ENCODE measurements around the gene TRIM52. TPM values are rescaled to one million over a fixed set of nuclear protein-coding genes. Genes with fewer than 3 reads are reported as not detected.
A peak's percentile ranks its signal among the peaks of the same experiment; 100 is the strongest.
"Not testable (repeated sequence)": the region's sequence is repeated elsewhere in the genome, so short reads cannot be mapped to it uniquely, and the experiment has no call there.

TRIM52 gene
- 10 to 100 TPM in 1 of 4 donors, 1 to 10 TPM in 3; 2.4 to 29.7 (median 7.2) TPM for polyA plus RNA-seq
- long read RNA-seq, donor 1, full-length matches to known transcripts: 59 of 59 reads
- long read RNA-seq, donor 1, partial matches to known transcripts: 0 of 59 reads
- long read RNA-seq, donor 1, other reads (novel, unspliced or antisense): 0 of 59 reads
- long read RNA-seq, donor 2, full-length matches to known transcripts: 12 of 12 reads
- long read RNA-seq, donor 2, partial matches to known transcripts: 0 of 12 reads
- long read RNA-seq, donor 2, other reads (novel, unspliced or antisense): 0 of 12 reads
- long read RNA-seq, donor 3, full-length matches to known transcripts: 41 of 41 reads
- long read RNA-seq, donor 3, partial matches to known transcripts: 0 of 41 reads
- long read RNA-seq, donor 3, other reads (novel, unspliced or antisense): 0 of 41 reads
- long read RNA-seq, donor 4: 0 reads
- long read RNA-seq, donor 5, full-length matches to known transcripts: 13 of 13 reads
- long read RNA-seq, donor 5, partial matches to known transcripts: 0 of 13 reads
- long read RNA-seq, donor 5, other reads (novel, unspliced or antisense): 0 of 13 reads
- long read RNA-seq, donor 6, full-length matches to known transcripts: 10 of 10 reads
- long read RNA-seq, donor 6, partial matches to known transcripts: 0 of 10 reads
- long read RNA-seq, donor 6, other reads (novel, unspliced or antisense): 0 of 10 reads
- long read RNA-seq, donor 7, full-length matches to known transcripts: 24 of 24 reads
- long read RNA-seq, donor 7, partial matches to known transcripts: 0 of 24 reads
- long read RNA-seq, donor 7, other reads (novel, unspliced or antisense): 0 of 24 reads
- long read RNA-seq, donor 8, full-length matches to known transcripts: 5 of 5 reads
- long read RNA-seq, donor 8, partial matches to known transcripts: 0 of 5 reads
- long read RNA-seq, donor 8, other reads (novel, unspliced or antisense): 0 of 5 reads
- long read RNA-seq, donor 9, full-length matches to known transcripts: 18 of 18 reads
- long read RNA-seq, donor 9, partial matches to known transcripts: 0 of 18 reads
- long read RNA-seq, donor 9, other reads (novel, unspliced or antisense): 0 of 18 reads
- long read RNA-seq, donor 10, full-length matches to known transcripts: 43 of 43 reads
- long read RNA-seq, donor 10, partial matches to known transcripts: 0 of 43 reads
- long read RNA-seq, donor 10, other reads (novel, unspliced or antisense): 0 of 43 reads

- Histone ChIP-seq H3K4me1 (ENCODE audit: control insufficient read depth in 3 of 3, insufficient read depth in 2 of 3, low read depth in 1 of 3, low read length in 2 of 3) (peaks cover 2 to 16% (median 16%) of the 10 kb centered on the region in 3 donors), H3K4me3 (ENCODE audit: low read depth in 1 of 3, low read length in 3 of 3) (peak within 1 kb of the TSS; percentile 81 to 91 (median 87)), H3K27ac (ENCODE audit: low read depth in 1 of 3, low read length in 2 of 3) (peak within 1 kb of the TSS; percentile 98 to 100 (median 99)), H3K36me3 (ENCODE audit: control insufficient read depth in 3 of 3, insufficient read depth in 2 of 3, low read depth in 1 of 3, low read length in 3 of 3) (peaks cover 0 to 26% (median 0%) of the 10 kb centered on the region in 3 donors), H3K27me3 (ENCODE audit: control insufficient read depth in 3 of 3, insufficient read depth in 3 of 3, low read length in 3 of 3) (no peaks in the 10 kb centered on the region), H3K9me3 (ENCODE audit: control insufficient read depth in 2 of 2, insufficient read depth in 1 of 2, low read depth in 1 of 2, low read length in 1 of 2) (peaks cover 0 to 4% of the 10 kb centered on the region in 2 donors)
- no peak for FAIRE-seq
- 0% methylated on average over 40 to 43 of the region's 43 CpGs for WGBS, 3 donors
- peak; percentile 93 to 97 for DNase-seq
These were observed at the start of gene TRIM52 for GRCh38 chr5:181260720-181261319. Gene TRIM52, minus strand, starts transcription at chr5:181261143. Its CDS starts 330 bp downstream, at chr5:181260813.

- H3K4me1 ChIP-seq (ENCODE audit: control insufficient read depth in 3 of 3, insufficient read depth in 2 of 3, low read depth in 1 of 3, low read length in 2 of 3); DNase-seq; H3K9me3 ChIP-seq (ENCODE audit: control insufficient read depth in 2 of 2, insufficient read depth in 1 of 2, low read depth in 1 of 2, low read length in 1 of 2); H3K4me3 ChIP-seq (ENCODE audit: low read depth in 1 of 3, low read length in 3 of 3); H3K27me3 ChIP-seq (ENCODE audit: control insufficient read depth in 3 of 3, insufficient read depth in 3 of 3, low read length in 3 of 3); H3K36me3 ChIP-seq (ENCODE audit: control insufficient read depth in 3 of 3, insufficient read depth in 2 of 3, low read depth in 1 of 3, low read length in 3 of 3); FAIRE-seq; H3K27ac ChIP-seq (ENCODE audit: low read depth in 1 of 3, low read length in 2 of 3): not testable (repeated sequence)
- WGBS, 3 donors: 63 to 77% (median 73%) methylated on average over 1 of the region's 1 CpG
These were observed 26.4 kb upstream of the TRIM52 start for GRCh38 chr5:181287331-181287730.

- H3K27ac ChIP-seq (ENCODE audit: low read depth in 1 of 3, low read length in 2 of 3); H3K27me3 ChIP-seq (ENCODE audit: control insufficient read depth in 3 of 3, insufficient read depth in 3 of 3, low read length in 3 of 3); H3K36me3 ChIP-seq (ENCODE audit: control insufficient read depth in 3 of 3, insufficient read depth in 2 of 3, low read depth in 1 of 3, low read length in 3 of 3); H3K4me1 ChIP-seq (ENCODE audit: control insufficient read depth in 3 of 3, insufficient read depth in 2 of 3, low read depth in 1 of 3, low read length in 2 of 3); DNase-seq; FAIRE-seq; H3K9me3 ChIP-seq (ENCODE audit: control insufficient read depth in 2 of 2, insufficient read depth in 1 of 2, low read depth in 1 of 2, low read length in 1 of 2); H3K4me3 ChIP-seq (ENCODE audit: low read depth in 1 of 3, low read length in 3 of 3): not testable (repeated sequence)
- whole genome bisulfite sequencing, 3 donors: 91 to 95% (median 93%) methylated on average over 10 of the region's 10 CpGs
These were observed 25.2 kb upstream of the TRIM52 start for GRCh38 chr5:181285962-181286705.

- not testable (repeated sequence) for DNase-seq; H3K36me3 ChIP-seq (ENCODE audit: control insufficient read depth in 3 of 3, insufficient read depth in 2 of 3, low read depth in 1 of 3, low read length in 3 of 3); H3K4me3 ChIP-seq (ENCODE audit: low read depth in 1 of 3, low read length in 3 of 3); H3K4me1 ChIP-seq (ENCODE audit: control insufficient read depth in 3 of 3, insufficient read depth in 2 of 3, low read depth in 1 of 3, low read length in 2 of 3); FAIRE-seq; H3K27ac ChIP-seq (ENCODE audit: low read depth in 1 of 3, low read length in 2 of 3); H3K27me3 ChIP-seq (ENCODE audit: control insufficient read depth in 3 of 3, insufficient read depth in 3 of 3, low read length in 3 of 3); H3K9me3 ChIP-seq (ENCODE audit: control insufficient read depth in 2 of 2, insufficient read depth in 1 of 2, low read depth in 1 of 2, low read length in 1 of 2)
- WGBS, 3 donors: 60 to 74% (median 69%) methylated on average over 5 of the region's 6 CpGs
These were observed 23.2 kb upstream of the TRIM52 start for GRCh38 chr5:181283841-181284755.

DNA sequence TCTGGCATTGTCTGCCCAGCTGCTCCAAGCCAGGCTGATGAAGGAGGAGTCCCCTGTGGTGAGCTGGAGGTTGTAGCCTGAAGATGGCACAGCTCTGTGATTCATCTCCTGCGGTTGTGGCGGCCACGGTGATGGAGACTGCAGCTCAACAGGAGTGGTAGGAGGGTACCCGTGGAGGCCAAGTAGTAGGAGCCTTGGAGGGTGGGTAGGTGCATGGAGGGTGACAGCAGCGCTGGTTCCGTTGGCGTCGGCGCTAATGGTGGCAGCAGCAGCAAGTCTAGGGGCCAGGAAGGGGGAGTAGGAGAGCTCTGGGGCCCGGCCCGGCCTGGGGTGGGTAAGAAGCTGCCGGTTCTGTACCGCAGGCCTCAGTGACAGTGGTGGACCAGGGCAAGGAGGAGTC, 22.4 kb upstream of the TRIM52 start:
- Histone ChIP-seq H3K4me1 (ENCODE audit: control insufficient read depth in 3 of 3, insufficient read depth in 2 of 3, low read depth in 1 of 3, low read length in 2 of 3) (no peaks in the 10 kb centered on the region), H3K36me3 (ENCODE audit: control insufficient read depth in 3 of 3, insufficient read depth in 2 of 3, low read depth in 1 of 3, low read length in 3 of 3) (no peaks in the 10 kb centered on the region), H3K27ac (ENCODE audit: low read depth in 1 of 3, low read length in 2 of 3) (no peak overlapping the region), H3K9me3 (ENCODE audit: control insufficient read depth in 2 of 2, insufficient read depth in 1 of 2, low read depth in 1 of 2, low read length in 1 of 2) (no peaks in the 10 kb centered on the region), H3K4me3 (ENCODE audit: low read depth in 1 of 3, low read length in 3 of 3) (no peak overlapping the region), H3K27me3 (ENCODE audit: control insufficient read depth in 3 of 3, insufficient read depth in 3 of 3, low read length in 3 of 3) (no peaks in the 10 kb centered on the region)
- FAIRE-seq (no peak), DNase-seq (no peak)
- 83 to 93% (median 84%) methylated on average over 11 to 13 of the region's 13 CpGs for WGBS, 3 donors

GRCh38 chr5:181282874-181283273, 21.9 kb upstream of the TRIM52 start:
- FAIRE-seq: no peak
- no peaks in the 10 kb centered on the region for H3K4me1 ChIP-seq (ENCODE audit: control insufficient read depth in 3 of 3, insufficient read depth in 2 of 3, low read depth in 1 of 3, low read length in 2 of 3)
- no peak overlapping the region for H3K27ac ChIP-seq (ENCODE audit: low read depth in 1 of 3, low read length in 2 of 3)
- 81 to 92% (median 86%) methylated on average over 7 of the region's 7 CpGs for WGBS, 3 donors
- H3K36me3 ChIP-seq (ENCODE audit: control insufficient read depth in 3 of 3, insufficient read depth in 2 of 3, low read depth in 1 of 3, low read length in 3 of 3): no peaks in the 10 kb centered on the region
- no peaks in the 10 kb centered on the region for H3K27me3 ChIP-seq (ENCODE audit: control insufficient read depth in 3 of 3, insufficient read depth in 3 of 3, low read length in 3 of 3)
- no peaks in the 10 kb centered on the region for H3K9me3 ChIP-seq (ENCODE audit: control insufficient read depth in 2 of 2, insufficient read depth in 1 of 2, low read depth in 1 of 2, low read length in 1 of 2)
- no peak overlapping the region for H3K4me3 ChIP-seq (ENCODE audit: low read depth in 1 of 3, low read length in 3 of 3)
- DNase-seq: no peak

DNA sequence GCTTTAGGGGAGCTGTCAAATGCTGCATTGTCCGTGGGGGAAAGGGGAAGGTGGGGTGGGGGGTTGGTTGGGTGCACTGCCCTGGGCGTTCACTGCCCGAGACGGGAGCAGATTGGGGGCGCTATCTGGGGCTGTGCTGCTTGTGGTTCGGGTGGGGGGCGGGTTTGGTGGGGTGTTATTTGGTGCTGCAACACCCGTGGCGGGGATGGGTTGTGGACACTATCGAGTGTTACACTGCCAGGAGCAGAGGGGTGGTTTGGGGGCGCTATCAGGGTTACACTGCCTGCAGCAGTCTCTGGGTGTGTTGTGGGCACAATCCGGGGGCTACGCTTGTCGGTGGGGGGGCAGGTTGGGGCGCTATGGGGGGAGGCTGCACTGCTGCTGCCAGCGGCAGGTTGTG, 21.5 kb upstream of the TRIM52 start:
- not testable (repeated sequence) for H3K27me3 ChIP-seq (ENCODE audit: control insufficient read depth in 3 of 3, insufficient read depth in 3 of 3, low read length in 3 of 3); H3K36me3 ChIP-seq (ENCODE audit: control insufficient read depth in 3 of 3, insufficient read depth in 2 of 3, low read depth in 1 of 3, low read length in 3 of 3); H3K4me1 ChIP-seq (ENCODE audit: control insufficient read depth in 3 of 3, insufficient read depth in 2 of 3, low read depth in 1 of 3, low read length in 2 of 3); H3K4me3 ChIP-seq (ENCODE audit: low read depth in 1 of 3, low read length in 3 of 3); FAIRE-seq; H3K9me3 ChIP-seq (ENCODE audit: control insufficient read depth in 2 of 2, insufficient read depth in 1 of 2, low read depth in 1 of 2, low read length in 1 of 2); DNase-seq; H3K27ac ChIP-seq (ENCODE audit: low read depth in 1 of 3, low read length in 2 of 3)
- WGBS, 3 donors: 82 to 87% (median 84%) methylated on average over 14 to 16 of the region's 16 CpGs
